LoVo (cell line): ENCODE results near the gene MYH11.
"Not testable (repeated sequence)": the region's sequence is repeated elsewhere in the genome, so short reads cannot be mapped to it uniquely, and the experiment has no call there.

Source experiments
- DNase-seq: peaks from one replicate; pipeline ENCODE4 v3.0.0-alpha.2; 2016; ENCODE audit warnings: low spot score

The MYH11 gene

GRCh38 chr16:15671530-15672117 lies 185.2 kb downstream of the MYH11 start:
- DNase-seq = no peak

GRCh38 chr16:15667091-15667742 lies 189.6 kb downstream of the MYH11 start:
- no peak for DNase-seq

GRCh38 chr16:15665107-15665506 lies 191.7 kb downstream of the MYH11 start:
- DNase-seq = no peak

GRCh38 chr16:15660203-15660601 lies 196.6 kb downstream of the MYH11 start:
- DNase-seq = no peak

DNA sequence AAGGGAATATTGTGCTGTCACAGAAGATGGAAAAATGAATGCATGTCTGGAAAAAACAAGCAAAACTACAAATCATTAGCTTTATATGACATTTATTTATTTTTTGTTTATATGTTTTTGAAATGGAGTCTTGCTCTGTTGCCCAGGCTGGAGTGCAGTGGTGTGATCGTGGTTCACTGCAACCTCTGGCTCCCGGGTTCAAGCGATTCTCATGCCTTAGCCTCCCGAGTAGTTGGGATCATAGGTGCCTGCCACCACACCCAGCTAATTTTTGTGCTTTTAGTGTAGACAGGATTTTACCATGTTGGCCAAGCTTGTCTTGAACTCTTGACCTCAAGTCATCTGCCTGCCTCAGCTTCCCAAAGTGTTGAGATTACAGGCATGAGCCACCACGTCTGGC lies 198.3 kb downstream of the MYH11 start:
- DNase-seq = no peak

DNA sequence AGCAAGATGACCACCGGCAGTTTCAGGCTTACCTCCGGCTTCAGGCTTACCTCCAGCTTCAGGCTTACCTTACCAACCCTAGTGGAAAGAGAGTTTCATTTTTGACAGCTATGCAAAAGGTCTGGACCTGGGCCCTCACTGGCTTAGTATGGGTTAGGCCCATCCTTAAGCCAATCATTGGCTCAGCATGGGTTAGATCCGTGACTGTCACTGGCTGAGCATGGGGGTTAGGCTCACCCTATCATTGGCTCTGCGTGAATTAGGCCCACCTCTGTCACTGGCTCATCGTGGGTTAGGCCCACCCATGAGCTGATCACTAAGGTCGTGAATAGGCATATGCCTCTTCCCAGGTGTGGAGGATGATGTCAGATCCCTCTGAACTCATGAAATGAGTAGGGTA lies 198.7 kb downstream of the MYH11 start:
- DNase-seq = no peak

- not testable (repeated sequence) for DNase-seq
These were observed 201.3 kb downstream of the MYH11 start for GRCh38 chr16:15655561-15655960.

DNA sequence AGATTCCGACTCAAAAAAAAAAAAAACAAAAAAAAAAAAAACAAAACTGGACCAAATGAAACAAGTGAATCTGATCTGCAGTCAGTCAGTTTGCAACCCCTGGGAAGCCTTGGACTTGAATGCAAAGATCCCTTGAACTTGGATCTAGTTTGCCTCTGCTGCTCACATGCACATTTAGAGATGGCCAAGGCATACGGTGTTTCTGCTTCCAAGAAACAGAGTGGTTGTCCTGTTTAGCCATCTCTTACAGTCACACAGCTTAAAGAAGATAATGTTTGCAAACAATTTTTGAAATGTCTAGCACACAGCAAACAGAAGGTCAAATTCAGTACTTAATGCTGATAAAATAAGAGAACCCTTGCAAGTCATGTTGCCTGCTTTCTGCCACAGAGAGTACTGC lies 202.2 kb downstream of the MYH11 start:
- DNase-seq = no peak

DNA sequence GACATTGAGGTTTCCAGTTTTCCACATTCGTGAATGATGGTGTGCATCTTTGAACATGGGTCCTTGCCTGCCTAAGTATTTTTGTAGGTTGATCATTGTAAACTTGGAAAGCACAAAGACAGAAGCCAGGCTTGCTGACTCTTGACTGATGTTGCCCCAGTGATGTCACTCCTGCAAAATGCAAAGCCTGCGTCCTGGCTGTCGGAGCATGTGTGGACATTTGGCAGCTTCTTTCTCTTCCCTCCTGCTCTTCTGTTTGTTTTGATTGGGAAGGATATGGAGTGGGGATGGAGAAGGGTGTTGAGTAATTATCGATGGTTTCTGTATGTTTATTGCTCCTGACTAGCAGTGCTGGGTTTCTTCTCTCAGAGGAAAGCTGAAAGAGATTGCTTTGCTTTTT lies 203.6 kb downstream of the MYH11 start:
- no peak for DNase-seq
